SK-N-SH (cell line): ENCODE data around the gene TMTC2. TPM values are rescaled to one million over a fixed set of nuclear protein-coding genes. Genes with fewer than 3 reads are reported as not detected.

Experiments used
- CTCF ChIA-PET: fragments of 300-600, 350-600 bp; formaldehyde crosslinking; extraction: SDS; loops from one replicate; lab custom pipeline; 2021; lab: Yijun Ruan, JAX
- POLR2A ChIA-PET: fragments of 350-600 bp; sonication (Branson Sonifier 250); formaldehyde crosslinking; extraction: SDS; loops from one replicate; lab custom pipeline; 2020; ENCODE audit warnings: antibody characterized with exemption, inconsistent platforms; lab: Yijun Ruan, JAX
- DNase-seq: peaks from one replicate; pipeline ENCODE4 v3.0.0; 2012
- H2AFZ ChIP-seq: fragments of 200-600 bp; sonication (generic); 2 replicates; pipeline ENCODE4 v1.8.1; 2016; ENCODE audit warnings: antibody characterized with exemption, mild to moderate bottlenecking, low read depth
- H3F3A ChIP-seq: fragments of 200-600 bp; sonication (generic); replicated peaks from 2 replicates; pipeline ENCODE3; 2016; ENCODE audit warnings: antibody characterized with exemption, mild to moderate bottlenecking; ENCODE audit not compliant: insufficient read depth
- H3K27ac ChIP-seq, 2 experiments: fragments of 200-500 bp in 1 of 2; fragments of 200-600 bp in 1 of 2; sonication (Bioruptor generic) in 1 of 2; sonication (generic), shearing (Covaris generic) in 1 of 2; 2 replicates each; pipeline versions ENCODE4 v1.5.1 to v1.6.1; 2014 to 2016; ENCODE audit warnings: low read depth in 2 of 2, inconsistent platforms in 1 of 2, low read length in 1 of 2, mild to moderate bottlenecking in 1 of 2, mixed read lengths in 1 of 2
- H3K27me3 ChIP-seq: fragments of 200-600 bp; sonication (generic), shearing (Covaris generic); 2 replicates; pipeline ENCODE4 v1.6.1; 2016; ENCODE audit warnings: mixed run types; ENCODE audit not compliant: insufficient read depth
- H3K36me3 ChIP-seq, 2 experiments: fragments of 200-500 bp in 1 of 2; fragments of 200-600 bp in 1 of 2; sonication (Bioruptor generic) in 1 of 2; sonication (generic) in 1 of 2; replicated peaks in 1 of 2; 2 replicates each; pipeline versions ENCODE3 to v1.5.1; 2014 to 2016; ENCODE audit warnings: low read length in 1 of 2, mild to moderate bottlenecking in 1 of 2; ENCODE audit not compliant: insufficient read depth in 2 of 2, control insufficient read depth in 1 of 2
- H3K4me1 ChIP-seq, 2 experiments: fragments of 200-500 bp in 1 of 2; fragments of 200-600 bp in 1 of 2; sonication (Bioruptor generic) in 1 of 2; sonication (generic), shearing (Covaris generic) in 1 of 2; 2 replicates each; pipeline versions ENCODE4 v1.5.1 to v1.6.1; 2014 to 2016; ENCODE audit warnings: low read depth in 1 of 2, low read length in 1 of 2, mixed run types in 1 of 2; ENCODE audit not compliant: insufficient read depth in 2 of 2, control insufficient read depth in 1 of 2
- H3K4me2 ChIP-seq: fragments of 200-600 bp; sonication (generic), shearing (Covaris generic); 2 replicates; pipeline ENCODE4 v1.6.1; 2017; ENCODE audit warnings: mixed run types
- H3K4me3 ChIP-seq, 2 experiments: fragments of 200-500 bp in 1 of 2; fragments of 200-600 bp in 1 of 2; sonication (Bioruptor generic) in 1 of 2; sonication (generic), shearing (Covaris generic) in 1 of 2; 2 replicates each; pipeline versions ENCODE4 v1.5.1 to v1.8.1; 2014 to 2016; ENCODE audit warnings: low read depth in 2 of 2, inconsistent platforms in 1 of 2, low read length in 1 of 2, mild to moderate bottlenecking in 1 of 2, mixed read lengths in 1 of 2, moderate library complexity in 1 of 2
- H3K79me2 ChIP-seq: fragments of 200-600 bp; sonication (generic); 2 replicates; pipeline ENCODE4 v1.8.1; 2017; ENCODE audit warnings: mild to moderate bottlenecking; ENCODE audit not compliant: insufficient read depth
- H3K9ac ChIP-seq: fragments of 200-600 bp; sonication (generic); 2 replicates; pipeline ENCODE4 v1.6.1; 2017; ENCODE audit warnings: mixed run types
- H3K9me2 ChIP-seq: fragments of 200-600 bp; sonication (generic); 2 replicates; pipeline ENCODE4 v1.6.1; 2017; ENCODE audit warnings: mixed run types
- H3K9me3 ChIP-seq: fragments of 200-600 bp; sonication (generic); 2 replicates; pipeline ENCODE4 v1.6.1; 2017; ENCODE audit warnings: mixed run types, mild to moderate bottlenecking, moderate library complexity
- H4K20me1 ChIP-seq: fragments of 200-600 bp; sonication (generic); 2 replicates; pipeline ENCODE4 v1.6.1; 2017; ENCODE audit warnings: mild to moderate bottlenecking, mixed run types; ENCODE audit not compliant: insufficient read depth
- CHD2 ChIP-seq: fragments of 150-350 bp; IDR thresholded peaks from 2 replicates; pipeline ENCODE4 v1.6.1; 2018; ENCODE audit warnings: low read length; ENCODE audit not compliant: partially characterized antibody
- FOSL2 ChIP-seq: IDR thresholded peaks from 2 replicates; pipeline ENCODE4 v1.4.0; 2012; ENCODE audit warnings: low read depth, mild to moderate bottlenecking, moderate library complexity, borderline replicate concordance
- FOXJ3 ChIP-seq: sonication (generic); formaldehyde crosslinking; IDR thresholded peaks from 2 replicates; pipeline ENCODE4 v1.5.1; 2020; ENCODE audit warnings: mild to moderate bottlenecking, missing genetic modification reagents
- FOXM1 ChIP-seq: IDR thresholded peaks from 2 replicates; pipeline ENCODE4 v1.4.0; 2012; ENCODE audit warnings: low read depth, mild to moderate bottlenecking
- JUND ChIP-seq: IDR thresholded peaks from 2 replicates; pipeline ENCODE4 v1.4.0; 2012
- MEF2A ChIP-seq: IDR thresholded peaks from 2 replicates; pipeline ENCODE4 v1.4.0; 2012; ENCODE audit warnings: low read depth, borderline replicate concordance
- MXI1 ChIP-seq: IDR thresholded peaks from 2 replicates; pipeline ENCODE4 v1.6.1; 2012; ENCODE audit warnings: mild to moderate bottlenecking, low read depth, low read length, improper control_type of control experiment
- PBX3 ChIP-seq: IDR thresholded peaks from 2 replicates; pipeline ENCODE4; 2012
- RAD21 ChIP-seq: IDR thresholded peaks from 2 replicates; pipeline ENCODE4 v1.6.1; 2012; ENCODE audit warnings: mild to moderate bottlenecking, low read length
- RCOR1 ChIP-seq: fragments of 150-350 bp; IDR thresholded peaks from 2 replicates; pipeline ENCODE4 v1.6.1; 2017; ENCODE audit warnings: antibody characterized with exemption, low read length
- RXRA ChIP-seq: IDR thresholded peaks from 2 replicates; pipeline ENCODE4 v1.4.0; 2012; ENCODE audit warnings: low read depth, mild to moderate bottlenecking, borderline replicate concordance
- SMC3 ChIP-seq: IDR thresholded peaks from 2 replicates; pipeline ENCODE4 v1.6.1; 2012; ENCODE audit warnings: low read depth, low read length, improper control_type of control experiment
- TAF1 ChIP-seq: IDR thresholded peaks from 2 replicates; pipeline ENCODE4 v1.6.1; 2012; ENCODE audit warnings: low read depth, mild to moderate bottlenecking, low read length, moderate library complexity, borderline replicate concordance
- TEAD4 ChIP-seq: IDR thresholded peaks from 2 replicates; pipeline ENCODE4 v1.4.0; 2012; ENCODE audit warnings: mild to moderate bottlenecking, borderline replicate concordance; ENCODE audit not compliant: insufficient read depth
- USF2 ChIP-seq: fragments of 150-350 bp; IDR thresholded peaks from 2 replicates; pipeline ENCODE4 v1.6.1; 2017; ENCODE audit warnings: antibody characterized with exemption, low read length, low read depth, borderline replicate concordance
- WGBS: methylation state at CpG from one replicate; pipeline ENCODE4 v1.1.6; 2017; ENCODE audit warnings: low lambda C conversion rate; 5-methylcytosine and 5-hydroxymethylcytosine counted together
- polyA plus RNA-seq, 3 experiments: library from polyadenylated mRNA; depleted of rRNA; stranded (reverse); fragments of >200 nt; gene quantifications; 2 replicates each; pipeline ENCODE4 v1.2.3, GENCODE V29; 2012
- TF ChIP-seq, protein P1 (sequence below): fragments of 200-600 bp; sonication (generic); IDR thresholded peaks from 2 replicates; pipeline ENCODE4 v1.6.1; 2017; ENCODE audit warnings: antibody characterized with exemption, mild to moderate bottlenecking, moderate library complexity
- TF ChIP-seq, protein P2 (sequence below): IDR thresholded peaks from 2 replicates; pipeline ENCODE4 v1.4.0; 2012; ENCODE audit warnings: low read depth, borderline replicate concordance
- TF ChIP-seq, protein P3 (sequence below): IDR thresholded peaks from 2 replicates; pipeline ENCODE4 v1.4.0; 2012; ENCODE audit warnings: low read depth, borderline replicate concordance

TMTC2 gene
- polyA plus RNA-seq, 1 of the 3 experiments (the other 2 are of a cell fraction): 4.1 TPM

- TF ChIP-seq FOXM1 (no peak), FOXJ3 (CRISPR knock-in tag) (no peak), RCOR1 (no peak), JUND (no peak), RAD21 (no peak), PBX3 (no peak), SMC3 (no peak)
- TF ChIP-seq, protein P1, sequence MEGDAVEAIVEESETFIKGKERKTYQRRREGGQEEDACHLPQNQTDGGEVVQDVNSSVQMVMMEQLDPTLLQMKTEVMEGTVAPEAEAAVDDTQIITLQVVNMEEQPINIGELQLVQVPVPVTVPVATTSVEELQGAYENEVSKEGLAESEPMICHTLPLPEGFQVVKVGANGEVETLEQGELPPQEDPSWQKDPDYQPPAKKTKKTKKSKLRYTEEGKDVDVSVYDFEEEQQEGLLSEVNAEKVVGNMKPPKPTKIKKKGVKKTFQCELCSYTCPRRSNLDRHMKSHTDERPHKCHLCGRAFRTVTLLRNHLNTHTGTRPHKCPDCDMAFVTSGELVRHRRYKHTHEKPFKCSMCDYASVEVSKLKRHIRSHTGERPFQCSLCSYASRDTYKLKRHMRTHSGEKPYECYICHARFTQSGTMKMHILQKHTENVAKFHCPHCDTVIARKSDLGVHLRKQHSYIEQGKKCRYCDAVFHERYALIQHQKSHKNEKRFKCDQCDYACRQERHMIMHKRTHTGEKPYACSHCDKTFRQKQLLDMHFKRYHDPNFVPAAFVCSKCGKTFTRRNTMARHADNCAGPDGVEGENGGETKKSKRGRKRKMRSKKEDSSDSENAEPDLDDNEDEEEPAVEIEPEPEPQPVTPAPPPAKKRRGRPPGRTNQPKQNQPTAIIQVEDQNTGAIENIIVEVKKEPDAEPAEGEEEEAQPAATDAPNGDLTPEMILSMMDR: no peak
Observed at GRCh38 chr12:82972624-82973023, 285.9 kb downstream of the TMTC2 start (continued).

DNA sequence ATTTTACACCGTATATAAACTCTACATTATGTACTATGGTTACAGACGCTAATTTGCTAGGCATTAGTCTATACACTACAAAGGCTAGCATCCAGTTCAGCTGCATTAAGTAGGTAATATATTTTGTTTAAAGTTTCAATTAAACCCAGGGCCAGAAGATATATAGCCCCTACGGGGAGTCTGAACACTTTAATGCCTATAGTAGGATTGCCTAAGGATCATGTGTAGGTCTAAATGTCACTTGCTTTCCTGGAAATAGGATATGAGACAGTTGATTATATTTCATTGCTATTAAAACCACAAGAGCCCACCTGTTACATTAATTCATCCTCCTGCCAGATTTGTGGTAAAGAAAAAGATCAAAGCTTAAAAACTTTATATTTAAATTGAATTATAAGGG, 286.9 kb downstream of the TMTC2 start:
- H3K9me2 ChIP-seq: no peaks in the 10 kb centered on the region
- H3K27ac ChIP-seq: no peak overlapping the region
- H3K27me3 ChIP-seq: no peaks in the 10 kb centered on the region
- no peak for DNase-seq
- POLR2A ChIA-PET: no interaction called here
- no peak overlapping the region for H3K9ac ChIP-seq
- H3K36me3 ChIP-seq: peaks cover 0 to 2% of the 10 kb centered on the region in 2 experiments
- no peaks in the 10 kb centered on the region for H3F3A ChIP-seq
- no peaks in the 10 kb centered on the region for H4K20me1 ChIP-seq
- no peaks in the 10 kb centered on the region for H3K9me3 ChIP-seq
- CTCF ChIA-PET: interaction anchor here (1.3 kb wide), 1 partner anchor 11 kb away, joined by 3 read pairs; no protein-coding TSS in a partner anchor
- H2AFZ ChIP-seq: no peak overlapping the region
- no peaks in the 10 kb centered on the region for H3K79me2 ChIP-seq
- H3K4me2 ChIP-seq: no peak overlapping the region
- TF ChIP-seq FOXJ3 (CRISPR knock-in tag): no peak
- TF ChIP-seq RXRA: no peak
- TF ChIP-seq FOSL2: no peak
- no peak for TF ChIP-seq RCOR1
- TF ChIP-seq, protein P2, sequence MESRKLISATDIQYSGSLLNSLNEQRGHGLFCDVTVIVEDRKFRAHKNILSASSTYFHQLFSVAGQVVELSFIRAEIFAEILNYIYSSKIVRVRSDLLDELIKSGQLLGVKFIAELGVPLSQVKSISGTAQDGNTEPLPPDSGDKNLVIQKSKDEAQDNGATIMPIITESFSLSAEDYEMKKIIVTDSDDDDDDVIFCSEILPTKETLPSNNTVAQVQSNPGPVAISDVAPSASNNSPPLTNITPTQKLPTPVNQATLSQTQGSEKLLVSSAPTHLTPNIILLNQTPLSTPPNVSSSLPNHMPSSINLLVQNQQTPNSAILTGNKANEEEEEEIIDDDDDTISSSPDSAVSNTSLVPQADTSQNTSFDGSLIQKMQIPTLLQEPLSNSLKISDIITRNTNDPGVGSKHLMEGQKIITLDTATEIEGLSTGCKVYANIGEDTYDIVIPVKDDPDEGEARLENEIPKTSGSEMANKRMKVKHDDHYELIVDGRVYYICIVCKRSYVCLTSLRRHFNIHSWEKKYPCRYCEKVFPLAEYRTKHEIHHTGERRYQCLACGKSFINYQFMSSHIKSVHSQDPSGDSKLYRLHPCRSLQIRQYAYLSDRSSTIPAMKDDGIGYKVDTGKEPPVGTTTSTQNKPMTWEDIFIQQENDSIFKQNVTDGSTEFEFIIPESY: no peak
- no peak for TF ChIP-seq CHD2
- TF ChIP-seq TEAD4: no peak
- TF ChIP-seq FOXM1: no peak
- TF ChIP-seq, protein P3, sequence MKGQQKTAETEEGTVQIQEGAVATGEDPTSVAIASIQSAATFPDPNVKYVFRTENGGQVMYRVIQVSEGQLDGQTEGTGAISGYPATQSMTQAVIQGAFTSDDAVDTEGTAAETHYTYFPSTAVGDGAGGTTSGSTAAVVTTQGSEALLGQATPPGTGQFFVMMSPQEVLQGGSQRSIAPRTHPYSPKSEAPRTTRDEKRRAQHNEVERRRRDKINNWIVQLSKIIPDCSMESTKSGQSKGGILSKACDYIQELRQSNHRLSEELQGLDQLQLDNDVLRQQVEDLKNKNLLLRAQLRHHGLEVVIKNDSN: no peak
- TF ChIP-seq MXI1: no peak
- TF ChIP-seq MEF2A: no peak
- TF ChIP-seq USF2: no peak
- TF ChIP-seq RAD21: no peak
- TF ChIP-seq TAF1: no peak
- no peak overlapping the region for H3K4me3 ChIP-seq
- peaks cover 0 to 3% of the 10 kb centered on the region in 2 experiments; a peak in 2 of 4 replicates for H3K4me1 ChIP-seq
- 87% methylated on average over 3 of the region's 3 CpGs for WGBS
